Natural killer cell (primary cell): ENCODE results near the gene SLC5A3. TPM values are rescaled to one million over a fixed set of nuclear protein-coding genes. Genes with fewer than 3 reads are reported as not detected.

Source experiments
- ATAC-seq, 3 donors: fragments of 150-1000 bp in 2 of 3; fragments of 200-7000 bp in 1 of 3; cut with Tn5 transposase; 1 replicate in 1 of 3; 2 replicates in 2 of 3; pipeline ENCODE4 v1.10.0; 2021; ENCODE audit warnings: mild to moderate bottlenecking in 2 of 3, moderate library complexity in 2 of 3
- DNase-seq, 2 donors: peaks; one replicate each; pipeline versions ENCODE4 v3.0.0 to v3.0.0-alpha.2; 2013 to 2021; ENCODE audit warnings: mixed read lengths in 1 of 2
- H3K27ac ChIP-seq: one replicate; pipeline ENCODE4 v1.5.1; 2013; ENCODE audit warnings: mild to moderate bottlenecking, low read length
- H3K27me3 ChIP-seq: one replicate; pipeline ENCODE4 v1.6.1; 2013; ENCODE audit warnings: low read length; ENCODE audit not compliant: control insufficient read depth, insufficient read depth
- H3K36me3 ChIP-seq: one replicate; pipeline ENCODE4 v1.6.1; 2013; ENCODE audit warnings: low read length; ENCODE audit not compliant: control insufficient read depth, insufficient read depth
- H3K4me1 ChIP-seq: one replicate; pipeline ENCODE4 v1.6.1; 2013; ENCODE audit warnings: low read length; ENCODE audit not compliant: control insufficient read depth, insufficient read depth
- H3K4me3 ChIP-seq: one replicate; pipeline ENCODE4 v1.5.1; 2013; ENCODE audit warnings: low read length
- H3K9me3 ChIP-seq: one replicate; pipeline ENCODE4 v1.6.1; 2013; ENCODE audit warnings: low read length; ENCODE audit not compliant: control insufficient read depth, insufficient read depth
- H3K27ac Mint-ChIP-seq, 2 donors: one replicate each; pipeline ENCODE4 v1.8.0; 2022; ENCODE audit warnings: mild to moderate bottlenecking in 2 of 2, mixed read lengths in 2 of 2, moderate library complexity in 1 of 2
- H3K27me3 Mint-ChIP-seq, 2 donors: one replicate each; pipeline ENCODE4 v1.8.0; 2022; ENCODE audit warnings: low read depth in 2 of 2, mixed read lengths in 2 of 2
- H3K36me3 Mint-ChIP-seq: one replicate; pipeline ENCODE4 v1.8.0; 2022; ENCODE audit warnings: mixed read lengths
- H3K4me1 Mint-ChIP-seq, 2 donors: one replicate each; pipeline ENCODE4 v1.8.0; 2022; ENCODE audit warnings: mixed read lengths in 2 of 2
- H3K4me3 Mint-ChIP-seq: one replicate; pipeline ENCODE4 v1.8.0; 2022; ENCODE audit warnings: mild to moderate bottlenecking, moderate library complexity, mixed read lengths
- H3K9me3 Mint-ChIP-seq, 2 donors: one replicate each; pipeline ENCODE4 v1.8.0; 2022; ENCODE audit warnings: mixed read lengths in 2 of 2
- WGBS: methylation state at CpG from one replicate; pipeline ENCODE4 v1.1.7; 2013; ENCODE audit warnings: missing lambda C conversion rate; ENCODE audit not compliant: insufficient coverage; 5-methylcytosine and 5-hydroxymethylcytosine counted together
- intact Hi-C: fragments of 100-400 bp; cut with micrococcal nuclease; formaldehyde crosslinking; loops from one replicate; pipeline ENCODE4 v1.14.2; 2022
- total RNA-seq, 4 donors: library from RNA; stranded (reverse); fragments of 120-200 nt in 1 of 4; gene quantifications; one replicate each; pipeline versions ENCODE4 v1.2.3 to v1.2.4, GENCODE V29; 2013 to 2022
- TF ChIP-seq, protein P1 (sequence below): fragments of 200-600 bp; IDR thresholded peaks from one replicate; pipeline ENCODE4 v1.8.0; 2022; ENCODE audit warnings: antibody characterized with exemption

Gene SLC5A3
- total RNA-seq, 3 donors from 2014 or later (not counting 1 experiment from before 2014, with no cell fraction given): 14.5 to 25.1 (median 17.9) TPM

DNA sequence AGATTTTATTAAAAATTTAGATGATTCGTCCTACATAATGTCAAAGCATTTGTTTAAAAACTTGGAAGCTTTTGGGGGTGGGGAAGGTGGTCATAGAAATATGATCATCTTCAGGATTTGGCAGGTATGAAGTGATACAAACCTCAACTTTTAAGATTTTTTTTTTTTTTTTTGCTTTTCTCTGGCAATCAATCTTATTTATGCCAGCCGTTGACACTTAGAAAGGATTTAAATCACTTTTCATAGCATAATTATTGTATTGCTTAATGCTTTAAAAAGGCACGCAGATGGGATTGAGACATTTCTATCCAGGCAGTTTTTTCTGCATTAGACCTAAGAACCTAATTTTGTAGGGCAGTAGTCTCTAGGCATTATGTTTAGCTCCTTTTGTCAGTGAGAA, 19.7 kb downstream of the SLC5A3 start:
- H3K27ac Mint-ChIP-seq: peak overlapping the region; percentile 59 to 69
- no peaks in the 10 kb centered on the region for H3K27me3 Mint-ChIP-seq
- ATAC-seq (no peak), DNase-seq (no peak)
- H3K4me3 ChIP-seq: no peak overlapping the region
- H3K4me1 ChIP-seq: peaks cover 10% of the 10 kb centered on the region
- no peaks in the 10 kb centered on the region for H3K9me3 Mint-ChIP-seq
- peaks cover 23% of the 10 kb centered on the region for H3K36me3 ChIP-seq
- H3K4me1 Mint-ChIP-seq: peaks cover 73 to 77% of the 10 kb centered on the region in 2 donors
- no peak overlapping the region for H3K27ac ChIP-seq
- H3K9me3 ChIP-seq: no peaks in the 10 kb centered on the region
- H3K4me3 Mint-ChIP-seq: no peak overlapping the region
- no peaks in the 10 kb centered on the region for H3K27me3 ChIP-seq
- WGBS: 93% methylated on average over 3 of the region's 3 CpGs
- TF ChIP-seq, protein P1, sequence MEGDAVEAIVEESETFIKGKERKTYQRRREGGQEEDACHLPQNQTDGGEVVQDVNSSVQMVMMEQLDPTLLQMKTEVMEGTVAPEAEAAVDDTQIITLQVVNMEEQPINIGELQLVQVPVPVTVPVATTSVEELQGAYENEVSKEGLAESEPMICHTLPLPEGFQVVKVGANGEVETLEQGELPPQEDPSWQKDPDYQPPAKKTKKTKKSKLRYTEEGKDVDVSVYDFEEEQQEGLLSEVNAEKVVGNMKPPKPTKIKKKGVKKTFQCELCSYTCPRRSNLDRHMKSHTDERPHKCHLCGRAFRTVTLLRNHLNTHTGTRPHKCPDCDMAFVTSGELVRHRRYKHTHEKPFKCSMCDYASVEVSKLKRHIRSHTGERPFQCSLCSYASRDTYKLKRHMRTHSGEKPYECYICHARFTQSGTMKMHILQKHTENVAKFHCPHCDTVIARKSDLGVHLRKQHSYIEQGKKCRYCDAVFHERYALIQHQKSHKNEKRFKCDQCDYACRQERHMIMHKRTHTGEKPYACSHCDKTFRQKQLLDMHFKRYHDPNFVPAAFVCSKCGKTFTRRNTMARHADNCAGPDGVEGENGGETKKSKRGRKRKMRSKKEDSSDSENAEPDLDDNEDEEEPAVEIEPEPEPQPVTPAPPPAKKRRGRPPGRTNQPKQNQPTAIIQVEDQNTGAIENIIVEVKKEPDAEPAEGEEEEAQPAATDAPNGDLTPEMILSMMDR: no peak
- peaks cover 6% of the 10 kb centered on the region for H3K36me3 Mint-ChIP-seq
- intact Hi-C loops: no loop called here

DNA sequence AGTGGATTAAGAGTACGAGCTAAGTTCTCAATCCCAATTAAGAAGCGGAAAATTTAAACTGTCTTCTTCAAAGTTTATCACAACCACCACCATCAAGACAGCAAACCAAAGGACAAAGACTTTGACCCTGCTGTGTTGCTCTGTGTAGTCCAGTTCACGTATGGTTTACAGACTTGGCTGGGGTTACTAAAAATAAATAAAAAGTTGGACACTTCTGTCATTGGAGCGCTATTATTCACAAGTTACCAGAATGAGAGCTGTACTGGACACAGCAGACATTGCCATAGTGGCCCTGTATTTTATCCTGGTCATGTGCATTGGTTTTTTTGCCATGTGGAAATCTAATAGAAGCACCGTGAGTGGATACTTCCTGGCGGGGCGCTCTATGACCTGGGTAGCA, 21.6 kb downstream of the SLC5A3 start:
- Mint-ChIP-seq H3K4me3 (no peak overlapping the region), H3K27ac (peak overlapping the region; percentile 4 to 61), H3K36me3 (peaks cover 6% of the 10 kb centered on the region), H3K9me3 (no peaks in the 10 kb centered on the region), H3K27me3 (no peaks in the 10 kb centered on the region), H3K4me1 (peaks cover 85 to 89% of the 10 kb centered on the region in 2 donors)
- Histone ChIP-seq H3K36me3 (peaks cover 23% of the 10 kb centered on the region), H3K27me3 (no peaks in the 10 kb centered on the region), H3K4me1 (peaks cover 7% of the 10 kb centered on the region), H3K9me3 (no peaks in the 10 kb centered on the region), H3K27ac (no peak overlapping the region), H3K4me3 (no peak overlapping the region)
- TF ChIP-seq, protein P1: no peak
- DNase-seq (no peak), ATAC-seq (no peak)
- 98% methylated on average over 6 of the region's 7 CpGs for WGBS
- intact Hi-C loops: no loop called here

DNA sequence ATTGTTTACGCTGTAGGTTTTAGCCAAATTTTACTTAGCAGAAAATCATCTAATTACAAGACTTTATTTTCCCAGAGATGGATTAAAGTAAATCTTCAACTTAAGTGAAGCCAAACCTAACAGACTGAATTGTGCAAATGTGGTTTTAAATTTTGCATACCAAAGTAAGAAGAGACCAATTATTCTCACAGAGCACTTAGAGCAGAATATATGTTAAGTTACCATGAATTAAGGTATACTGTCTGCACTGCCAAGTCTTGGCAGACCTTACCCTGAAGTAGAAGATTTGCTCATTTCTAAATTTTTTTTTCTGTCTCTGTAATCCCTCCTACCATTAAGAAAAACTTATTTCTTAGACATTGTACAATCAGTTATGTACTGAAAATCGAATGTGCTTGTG, 24.1 kb downstream of the SLC5A3 start:
- TF ChIP-seq, protein P1: no peak
- peaks cover 28% of the 10 kb centered on the region for H3K36me3 ChIP-seq
- H3K27ac ChIP-seq: no peak overlapping the region
- H3K4me3 ChIP-seq: no peak overlapping the region
- no peak for ATAC-seq
- Mint-ChIP-seq H3K27ac (peak overlapping the region; percentile 47 to 63), H3K27me3 (no peaks in the 10 kb centered on the region), H3K4me3 (no peak overlapping the region), H3K36me3 (peaks cover 6% of the 10 kb centered on the region), H3K9me3 (no peaks in the 10 kb centered on the region), H3K4me1 (peaks cover 93 to 95% of the 10 kb centered on the region in 2 donors)
- H3K27me3 ChIP-seq: no peaks in the 10 kb centered on the region
- peaks cover 4% of the 10 kb centered on the region for H3K4me1 ChIP-seq
- WGBS: 93% methylated on average over 1 of the region's 2 CpGs
- intact Hi-C loops: no loop called here
- H3K9me3 ChIP-seq: no peaks in the 10 kb centered on the region
- no peak for DNase-seq

DNA sequence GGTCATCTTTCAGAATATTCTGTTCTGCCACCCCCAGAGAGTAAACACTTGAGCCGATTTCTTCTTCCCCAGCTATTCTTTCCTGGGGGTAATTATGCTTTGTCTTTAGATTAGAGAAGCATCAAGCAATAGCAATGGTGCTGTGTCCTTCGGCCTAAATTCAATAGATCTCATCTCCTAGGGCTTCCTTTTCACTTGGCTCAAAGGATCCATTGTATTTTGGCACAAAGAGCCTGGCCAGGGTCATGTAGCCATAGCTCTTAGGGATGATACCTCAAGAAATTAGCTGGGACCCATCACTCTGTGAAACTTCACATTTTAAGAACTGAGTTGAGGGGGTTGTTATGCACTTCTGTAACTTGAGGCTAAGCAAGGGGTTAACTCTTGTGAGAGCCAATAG, 27.0 kb downstream of the SLC5A3 start:
- no peak for ATAC-seq
- Histone ChIP-seq H3K4me1 (no peaks in the 10 kb centered on the region), H3K27ac (no peak overlapping the region), H3K36me3 (peaks cover 30% of the 10 kb centered on the region), H3K4me3 (no peak overlapping the region), H3K9me3 (no peaks in the 10 kb centered on the region), H3K27me3 (no peaks in the 10 kb centered on the region)
- TF ChIP-seq, protein P1: no peak
- H3K27ac Mint-ChIP-seq: peak overlapping the region in 1 of 2 donors; percentile 63
- peaks cover 5% of the 10 kb centered on the region for H3K36me3 Mint-ChIP-seq
- no peaks in the 10 kb centered on the region for H3K27me3 Mint-ChIP-seq
- 96% methylated on average over 1 of the region's 2 CpGs for WGBS
- intact Hi-C loops: no loop called here
- no peaks in the 10 kb centered on the region for H3K9me3 Mint-ChIP-seq
- no peak for DNase-seq
- H3K4me3 Mint-ChIP-seq: no peak overlapping the region
- H3K4me1 Mint-ChIP-seq: peaks cover 92 to 93% of the 10 kb centered on the region in 2 donors
